Measurements from ENCODE around the gene MSL3B.

DNA sequence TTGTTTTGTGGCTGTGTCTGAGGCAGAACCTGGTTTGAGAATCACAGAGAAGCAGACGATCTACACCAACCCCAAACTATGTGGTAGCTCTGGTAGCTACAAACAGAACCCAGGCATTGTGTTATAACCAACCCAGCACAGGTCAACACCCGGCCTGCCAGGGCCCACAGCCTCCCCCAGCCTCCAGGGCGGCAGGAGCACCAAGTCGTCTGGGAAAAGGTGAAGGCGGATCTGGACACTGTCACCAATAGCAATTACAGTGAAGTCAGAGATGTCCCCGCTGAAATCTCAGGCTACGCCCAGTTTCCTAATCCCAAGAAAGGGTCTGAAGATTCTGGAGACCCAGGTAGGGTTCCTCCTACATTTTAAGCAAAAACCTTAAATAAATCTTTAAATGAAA is 17.4 kb downstream of the MSL3B start:
- TF ChIP-seq, protein P1, sequence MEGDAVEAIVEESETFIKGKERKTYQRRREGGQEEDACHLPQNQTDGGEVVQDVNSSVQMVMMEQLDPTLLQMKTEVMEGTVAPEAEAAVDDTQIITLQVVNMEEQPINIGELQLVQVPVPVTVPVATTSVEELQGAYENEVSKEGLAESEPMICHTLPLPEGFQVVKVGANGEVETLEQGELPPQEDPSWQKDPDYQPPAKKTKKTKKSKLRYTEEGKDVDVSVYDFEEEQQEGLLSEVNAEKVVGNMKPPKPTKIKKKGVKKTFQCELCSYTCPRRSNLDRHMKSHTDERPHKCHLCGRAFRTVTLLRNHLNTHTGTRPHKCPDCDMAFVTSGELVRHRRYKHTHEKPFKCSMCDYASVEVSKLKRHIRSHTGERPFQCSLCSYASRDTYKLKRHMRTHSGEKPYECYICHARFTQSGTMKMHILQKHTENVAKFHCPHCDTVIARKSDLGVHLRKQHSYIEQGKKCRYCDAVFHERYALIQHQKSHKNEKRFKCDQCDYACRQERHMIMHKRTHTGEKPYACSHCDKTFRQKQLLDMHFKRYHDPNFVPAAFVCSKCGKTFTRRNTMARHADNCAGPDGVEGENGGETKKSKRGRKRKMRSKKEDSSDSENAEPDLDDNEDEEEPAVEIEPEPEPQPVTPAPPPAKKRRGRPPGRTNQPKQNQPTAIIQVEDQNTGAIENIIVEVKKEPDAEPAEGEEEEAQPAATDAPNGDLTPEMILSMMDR (IDR thresholded peaks at IDR 0.05): no peak
- TF ChIP-seq POLR2A (IDR thresholded peaks at IDR 0.05): no peak

Measured in Peyer's patch (tissue), 4 donors.